GM19099 (cell line): ENCODE results near the gene NYAP2.

ENCODE experiments used
- POLR2A ChIP-seq: IDR thresholded peaks from 3 replicates; pipeline ENCODE4 v1.6.1; 2011; ENCODE audit warnings: low read depth; ENCODE audit not compliant: insufficient read length; ENCODE audit errors: extremely low read depth

The NYAP2 gene

DNA sequence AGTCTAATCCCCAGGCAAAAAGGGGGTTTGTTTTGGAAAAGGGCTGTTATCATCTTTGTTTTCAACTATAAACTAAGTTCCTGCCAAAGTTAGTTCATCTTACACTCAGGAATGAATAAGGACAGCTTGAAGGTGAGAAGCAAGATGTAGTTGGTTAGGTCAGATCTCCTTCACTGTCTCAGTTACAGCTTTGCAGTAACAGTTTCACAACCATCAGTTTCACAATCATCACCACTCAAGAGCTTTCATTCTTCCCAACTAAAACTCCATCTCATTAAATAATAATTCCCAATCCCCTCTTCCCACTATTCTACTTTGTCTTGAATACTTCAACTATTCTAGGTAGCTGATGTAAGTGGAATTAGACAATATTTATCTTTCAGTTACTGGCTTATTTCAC lies 200.9 kb downstream of the NYAP2 start:
- TF ChIP-seq POLR2A, result no peak

- no peak for TF ChIP-seq POLR2A
Observed at GRCh38 chr2:225600865-225601264, 201.4 kb downstream of the NYAP2 start.

- TF ChIP-seq POLR2A, result no peak
Observed at GRCh38 chr2:225602205-225602604, 202.7 kb downstream of the NYAP2 start.

- no peak for TF ChIP-seq POLR2A
Observed at GRCh38 chr2:225608136-225608535, 208.6 kb downstream of the NYAP2 start.

DNA sequence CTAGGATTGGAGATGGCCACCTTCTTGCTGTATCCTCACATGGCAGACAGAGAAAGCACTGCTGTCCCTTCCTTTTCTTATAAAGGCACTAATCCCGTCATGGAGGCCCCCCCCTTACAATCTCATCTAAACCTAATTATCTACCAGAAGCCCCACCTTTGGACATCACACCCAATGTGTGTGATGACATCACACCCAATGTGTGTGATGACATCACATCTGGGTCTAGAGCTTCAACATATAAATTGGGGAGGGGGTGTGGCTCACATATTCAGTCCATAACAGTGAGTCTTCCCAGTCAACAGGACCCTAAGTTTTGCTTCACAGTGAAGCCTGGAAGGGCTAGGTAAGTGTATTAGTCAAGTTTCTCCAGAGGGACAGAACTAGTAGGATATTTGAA lies 213.1 kb downstream of the NYAP2 start:
- no peak for TF ChIP-seq POLR2A

GRCh38 chr2:225614915-225615314 lies 215.4 kb downstream of the NYAP2 start:
- TF ChIP-seq POLR2A, result no peak

DNA sequence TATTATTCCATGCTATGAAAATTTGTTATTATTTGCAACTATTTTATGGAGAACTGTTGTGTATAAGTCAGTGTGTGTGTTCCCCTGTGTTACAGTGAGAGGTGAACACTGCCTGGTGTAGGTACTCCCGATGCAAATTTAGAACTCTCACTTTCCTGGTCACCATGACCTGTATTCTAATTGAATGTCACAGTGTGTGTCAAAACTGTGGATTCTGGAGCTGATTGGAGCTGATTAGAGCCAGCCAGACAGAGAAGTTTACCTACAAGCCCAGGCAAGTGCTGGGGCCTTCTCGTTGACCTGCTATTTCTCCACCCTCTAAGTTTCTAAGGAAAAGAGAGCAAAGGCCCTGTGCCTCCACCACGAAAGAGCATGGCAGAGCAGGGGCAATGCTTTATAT lies 216.0 kb downstream of the NYAP2 start:
- no peak for TF ChIP-seq POLR2A

DNA sequence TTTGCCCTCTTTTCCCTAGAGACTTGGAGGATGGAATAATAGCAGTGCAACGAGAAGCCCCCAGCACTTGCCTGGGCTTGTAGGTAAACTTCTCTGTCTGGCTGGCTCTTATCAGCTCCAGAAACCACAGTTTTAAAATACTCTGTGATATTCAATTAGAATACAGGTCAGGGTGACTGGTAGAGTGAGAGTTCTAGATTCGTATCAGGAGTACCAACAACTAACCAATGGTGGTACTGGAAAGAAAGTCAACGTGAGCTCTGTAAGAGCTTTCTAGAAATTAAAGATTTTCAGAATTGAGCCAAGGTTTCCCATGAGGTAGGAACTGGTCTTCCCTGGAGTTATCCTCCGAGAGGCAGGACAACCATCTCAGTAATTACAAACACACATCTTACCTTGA lies 216.9 kb downstream of the NYAP2 start:
- no peak for TF ChIP-seq POLR2A

DNA sequence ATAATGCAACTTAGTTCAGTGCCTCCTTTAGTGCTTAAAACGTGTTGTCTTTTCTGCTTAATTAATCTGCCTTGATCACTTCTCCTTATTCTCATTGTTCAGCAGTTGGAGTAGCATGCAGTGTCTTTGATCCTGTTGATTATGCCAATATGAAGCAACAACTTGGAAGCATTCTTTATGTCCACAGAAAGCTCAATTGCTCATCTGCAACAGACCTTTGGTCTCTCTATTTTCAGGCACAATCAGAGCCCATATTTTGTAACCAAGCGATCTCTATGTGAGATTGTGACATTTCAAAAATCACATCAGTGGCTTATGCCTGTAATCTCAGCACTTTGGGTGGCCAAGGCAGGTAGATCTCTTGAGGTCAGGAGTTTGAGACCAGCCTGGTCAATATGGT lies 217.3 kb downstream of the NYAP2 start:
- no peak for TF ChIP-seq POLR2A

- no peak for TF ChIP-seq POLR2A
Observed at GRCh38 chr2:225620227-225620626, 220.7 kb downstream of the NYAP2 start.

DNA sequence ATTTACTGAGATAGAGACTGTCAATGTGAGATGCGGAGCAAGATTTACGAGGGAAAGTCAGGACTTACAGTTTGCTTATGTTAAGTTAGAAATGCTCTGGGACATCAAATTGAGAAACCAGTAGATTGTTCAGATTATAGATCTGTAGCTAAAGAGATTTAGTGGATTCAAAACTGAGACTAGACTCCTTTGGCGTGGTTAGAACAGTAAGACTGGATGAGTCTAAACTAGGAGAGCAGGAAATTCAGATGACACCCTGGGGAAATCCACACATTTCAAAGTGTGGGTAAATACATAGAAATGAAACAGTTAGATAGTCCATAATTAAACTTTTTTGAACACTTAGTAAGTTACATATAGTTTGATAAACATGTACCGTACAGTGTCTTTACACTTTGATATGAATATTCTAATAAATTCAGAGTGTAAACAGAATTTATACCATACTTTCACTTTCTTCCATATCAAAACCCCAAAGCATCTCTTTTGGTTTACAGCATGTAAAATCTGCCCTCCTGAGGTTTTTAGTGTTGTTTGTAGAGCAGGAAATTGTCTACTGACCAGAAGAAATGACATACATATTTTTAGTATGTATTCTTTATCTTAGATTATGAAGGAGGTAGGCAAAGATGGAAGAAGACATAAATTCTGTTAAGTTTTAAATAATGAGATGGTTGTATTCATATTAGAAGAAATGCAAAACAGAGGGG lies 231.5 kb downstream of the NYAP2 start:
- no peak for TF ChIP-seq POLR2A

DNA sequence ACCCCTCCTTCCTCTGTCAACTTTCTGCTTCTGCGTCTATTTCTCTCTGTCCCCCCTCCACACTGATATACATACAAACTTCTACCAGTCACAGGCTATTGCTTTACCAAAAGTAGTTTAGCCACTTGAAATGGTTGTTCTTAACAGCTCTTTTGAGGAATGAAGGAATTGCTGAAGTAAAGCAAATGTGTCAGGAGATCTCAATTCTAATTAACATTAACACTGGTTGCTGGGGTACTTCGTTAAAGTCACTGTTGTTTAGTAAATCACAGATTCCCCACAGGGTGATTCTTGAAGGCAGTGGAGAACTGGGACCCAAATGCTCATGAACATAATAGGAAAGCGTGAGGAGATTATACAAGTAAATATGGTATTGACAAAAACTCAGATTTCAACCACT lies 232.8 kb downstream of the NYAP2 start:
- TF ChIP-seq POLR2A, result no peak

GRCh38 chr2:225636558-225636957 lies 237.0 kb downstream of the NYAP2 start:
- no peak for TF ChIP-seq POLR2A

GRCh38 chr2:225637259-225637658 lies 237.7 kb downstream of the NYAP2 start:
- no peak for TF ChIP-seq POLR2A

- TF ChIP-seq POLR2A, result no peak
Observed at GRCh38 chr2:225640550-225640949, 241.0 kb downstream of the NYAP2 start.

GRCh38 chr2:225649274-225649673 lies 249.8 kb downstream of the NYAP2 start:
- no peak for TF ChIP-seq POLR2A

DNA sequence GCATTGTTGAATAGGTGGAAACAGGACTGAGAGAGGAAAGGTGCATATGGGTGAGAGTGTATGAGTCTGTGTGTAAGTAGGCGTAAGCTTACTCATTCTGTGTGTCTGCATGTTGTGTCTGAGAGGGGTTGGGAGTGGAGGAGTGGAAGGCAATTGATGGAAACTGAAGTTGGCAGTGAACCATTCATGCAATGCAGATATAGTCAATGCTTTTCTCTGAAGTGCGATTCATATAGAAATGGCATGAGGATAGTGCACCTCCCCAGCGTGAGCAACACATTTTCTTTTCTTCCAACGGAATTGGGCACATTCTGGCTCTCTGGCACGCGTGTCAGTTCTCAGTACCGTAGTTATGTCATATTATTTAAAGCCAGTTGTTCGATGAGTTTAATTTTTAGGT lies 250.5 kb downstream of the NYAP2 start:
- no peak for TF ChIP-seq POLR2A
